ENCODE measurements around the gene NVL. TPM values are rescaled to one million over a fixed set of nuclear protein-coding genes. Genes with fewer than 3 reads are reported as not detected.

The NVL gene
- total and polyA plus RNA-seq, 2 of the 8 experiments (the other 6 are each of a cell fraction or from before 2014, with no cell fraction given), result 22.7 to 45.8 TPM

GRCh38 chr1:224256640-224257039, 73.3 kb downstream of the NVL start (continued):
- TF ChIP-seq CHD7 (IDR thresholded peaks at IDR 0.05; ENCODE audit: insufficient replicate concordance, low read length) (no peak), RAD21 (IDR thresholded peaks at IDR 0.05 in 1 of 2, conservative IDR thresholded peaks at IDR 0.05 in 1 of 2; ENCODE audit: low read depth in 2 of 2, low read length in 2 of 2) (no peak), CEBPB (IDR thresholded peaks at IDR 0.05; ENCODE audit: low read depth, low read length) (no peak), POU5F1 (IDR thresholded peaks at IDR 0.05; ENCODE audit: low read depth, low read length) (0 out of 2 replicates have a peak, but pooled peaks have one; percentile 2), RNF2 (IDR thresholded peaks at IDR 0.05; ENCODE audit: borderline replicate concordance, low read depth, low read length, missing control alignments, poor library complexity, severe bottlenecking) (no peak), EZH2 (IDR thresholded peaks at IDR 0.05; ENCODE audit: low read depth, low read length, severe bottlenecking) (no peak), GTF2F1 (IDR thresholded peaks at IDR 0.05; ENCODE audit: borderline replicate concordance, low read depth, low read length) (no peak), SP4 (IDR thresholded peaks at IDR 0.05; ENCODE audit: low read length) (no peak), GABPA (IDR thresholded peaks at IDR 0.05; ENCODE audit: borderline replicate concordance, insufficient read depth, low read length) (no peak)

Measured in H1 (cell line).